ENCODE measurements around the gene LIMCH1.

The LIMCH1 gene

GRCh38 chr4:41602886-41603498 lies 65.0 kb downstream of the LIMCH1 start:
- DNase-seq (ENCODE audit: low spot score): no peak

GRCh38 chr4:41609851-41610250 lies 71.9 kb downstream of the LIMCH1 start:
- DNase-seq (ENCODE audit: low spot score): peak; percentile 49

- no peak for DNase-seq (ENCODE audit: low spot score)
These were observed 72.5 kb downstream of the LIMCH1 start for GRCh38 chr4:41610474-41610873.

- no peak for DNase-seq (ENCODE audit: low spot score)
These were observed 73.3 kb downstream of the LIMCH1 start for GRCh38 chr4:41611124-41611838.

DNA sequence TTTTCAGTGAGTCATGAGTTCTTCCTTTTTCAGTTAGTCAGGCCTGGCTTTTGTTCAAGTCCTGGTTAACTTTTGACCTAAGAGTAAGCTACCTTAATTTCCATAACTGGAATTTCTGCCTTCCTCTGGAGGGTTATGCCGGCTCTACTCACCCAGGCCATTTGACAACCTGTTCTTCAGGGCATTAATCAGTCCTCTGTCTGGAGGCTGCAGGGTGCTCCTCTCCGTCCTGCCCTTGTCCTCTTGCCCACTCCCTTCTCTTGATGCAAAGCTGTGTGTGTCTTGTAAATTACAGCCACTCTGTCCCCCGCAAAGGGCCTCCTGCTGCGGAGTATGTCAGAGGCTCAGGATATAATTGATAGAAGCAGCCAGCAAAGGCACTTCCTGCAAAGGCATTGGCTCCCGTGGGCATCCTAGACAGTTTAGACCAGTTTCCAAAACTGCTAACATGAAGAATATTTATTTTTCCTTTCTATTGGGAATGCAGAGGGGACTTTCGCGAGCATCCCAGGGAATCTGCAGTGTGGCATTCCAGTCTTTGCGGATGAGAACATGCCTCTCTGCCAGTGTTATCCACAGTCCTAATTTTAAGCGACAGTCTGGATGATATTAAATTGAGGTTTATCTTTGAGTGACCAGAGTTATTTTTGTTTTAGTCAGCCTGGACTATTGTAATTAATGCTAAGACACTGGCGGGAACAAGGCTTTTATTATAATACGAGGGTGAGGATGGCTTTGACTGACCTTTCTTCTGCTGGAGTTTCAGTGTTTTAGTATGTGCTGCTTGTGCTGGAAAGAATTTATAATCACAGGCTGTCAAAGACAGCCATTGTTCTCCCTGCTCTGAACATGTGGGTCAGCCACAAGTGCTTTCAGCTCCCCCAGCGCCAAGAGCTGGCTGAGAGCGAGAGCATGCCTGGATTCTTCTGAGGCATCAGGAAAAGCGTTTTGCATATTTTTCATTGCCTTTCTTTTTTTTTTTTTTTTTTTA lies 74.2 kb downstream of the LIMCH1 start:
- peak; percentile 96 for DNase-seq (ENCODE audit: low spot score)

DNA sequence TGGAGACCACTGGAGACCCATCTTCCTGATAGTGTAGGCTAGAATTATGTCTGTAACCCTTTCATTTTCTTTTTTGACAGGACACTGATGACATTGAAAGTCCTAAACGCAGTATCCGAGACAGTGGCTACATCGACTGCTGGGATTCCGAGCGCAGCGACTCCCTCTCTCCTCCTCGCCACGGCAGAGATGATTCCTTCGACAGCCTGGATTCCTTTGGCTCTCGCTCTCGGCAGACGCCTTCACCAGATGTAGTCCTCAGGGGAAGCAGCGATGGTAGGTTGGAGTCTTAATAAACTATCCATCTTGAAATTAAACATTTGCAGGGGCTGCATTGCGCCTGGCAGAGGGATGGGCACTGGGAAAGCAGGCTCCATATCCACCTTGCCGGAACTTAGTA lies 75.4 kb downstream of the LIMCH1 start:
- DNase-seq (ENCODE audit: low spot score): peak; percentile 52

DNA sequence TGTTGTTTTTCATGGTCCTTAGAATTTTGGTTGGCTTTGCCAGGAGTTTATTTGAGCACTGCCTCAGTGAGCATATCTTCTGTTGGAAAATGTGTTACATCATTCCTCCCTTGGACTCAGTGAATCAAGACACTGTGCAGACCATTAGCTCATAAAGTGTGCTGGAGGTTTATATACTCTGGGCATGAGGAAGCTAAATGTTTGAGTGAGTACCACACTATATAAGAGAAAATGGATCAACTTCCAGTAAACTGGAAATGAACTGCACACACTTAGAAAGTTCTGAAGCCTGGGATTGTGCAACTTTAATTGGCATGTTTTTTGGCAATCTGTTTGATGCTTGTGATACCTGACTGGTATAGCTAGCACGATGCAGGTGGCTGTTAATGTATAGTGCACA lies 75.9 kb downstream of the LIMCH1 start:
- DNase-seq (ENCODE audit: low spot score): no peak

DNA sequence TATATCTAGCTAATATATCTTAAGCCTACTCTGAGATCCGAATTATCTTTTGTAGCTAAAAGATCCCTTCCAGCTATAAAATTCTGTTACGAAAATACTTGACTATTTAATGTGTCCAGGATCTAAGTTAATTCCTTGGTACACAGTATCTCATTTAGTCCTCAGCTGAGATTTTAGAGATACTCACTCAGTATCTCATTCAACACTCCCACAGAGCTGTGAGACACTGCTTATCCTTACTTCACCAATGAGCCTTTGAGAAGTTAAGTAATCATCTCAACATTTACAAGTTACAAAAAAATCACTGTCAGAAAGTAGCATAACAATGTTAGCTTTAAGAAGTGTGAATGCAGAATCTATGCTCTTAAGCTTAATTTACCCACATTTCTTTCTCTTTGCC lies 76.6 kb downstream of the LIMCH1 start:
- no peak for DNase-seq (ENCODE audit: low spot score)

DNA sequence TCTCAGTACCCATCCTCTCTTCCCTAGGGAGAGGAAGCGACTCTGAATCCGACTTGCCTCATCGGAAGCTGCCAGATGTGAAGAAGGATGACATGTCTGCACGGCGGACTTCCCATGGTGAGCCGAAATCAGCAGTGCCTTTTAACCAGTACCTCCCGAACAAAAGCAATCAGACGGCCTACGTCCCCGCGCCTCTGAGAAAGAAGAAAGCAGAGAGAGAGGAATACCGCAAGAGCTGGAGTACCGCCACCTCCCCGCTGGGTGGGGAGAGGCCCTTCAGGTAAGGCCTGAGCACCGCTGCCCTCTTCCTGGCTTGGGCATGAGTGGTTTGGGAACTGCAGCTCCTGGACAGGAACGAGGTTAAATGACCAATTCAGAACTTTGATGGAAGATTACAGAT lies 81.2 kb downstream of the LIMCH1 start:
- DNase-seq (ENCODE audit: low spot score): no peak

DNA sequence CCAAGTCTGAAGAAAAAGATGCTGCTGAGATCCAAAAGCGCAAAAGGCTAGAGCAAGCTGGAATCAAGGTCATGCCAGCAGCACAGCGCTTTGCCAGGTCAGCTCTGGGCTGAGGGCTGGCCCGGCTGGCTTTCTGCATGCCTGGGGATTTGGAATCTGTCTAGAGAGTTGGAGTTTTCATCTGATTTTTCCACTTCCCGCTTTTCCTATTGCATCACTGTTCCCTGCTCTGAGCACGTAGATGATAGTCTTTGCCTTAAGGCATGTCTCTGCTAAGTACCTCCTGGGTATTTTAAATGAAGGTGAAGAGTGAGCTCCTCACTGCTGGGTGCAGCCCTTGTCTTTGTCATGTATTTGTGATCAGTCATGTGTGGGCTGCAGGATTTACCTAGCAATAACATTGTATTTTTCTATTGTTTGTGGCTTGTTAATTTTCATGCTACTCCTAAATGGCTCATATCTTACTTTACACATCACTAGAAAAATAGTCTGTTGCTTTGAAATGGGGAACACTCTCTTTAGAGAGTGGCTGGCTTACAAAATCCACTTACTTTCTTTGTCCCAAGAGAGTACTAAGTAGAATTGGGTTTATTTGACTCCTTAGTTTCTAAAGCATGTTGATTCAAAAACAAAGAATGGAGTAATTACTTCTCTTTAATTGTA lies 82.8 kb downstream of the LIMCH1 start:
- DNase-seq (ENCODE audit: low spot score): no peak

DNA sequence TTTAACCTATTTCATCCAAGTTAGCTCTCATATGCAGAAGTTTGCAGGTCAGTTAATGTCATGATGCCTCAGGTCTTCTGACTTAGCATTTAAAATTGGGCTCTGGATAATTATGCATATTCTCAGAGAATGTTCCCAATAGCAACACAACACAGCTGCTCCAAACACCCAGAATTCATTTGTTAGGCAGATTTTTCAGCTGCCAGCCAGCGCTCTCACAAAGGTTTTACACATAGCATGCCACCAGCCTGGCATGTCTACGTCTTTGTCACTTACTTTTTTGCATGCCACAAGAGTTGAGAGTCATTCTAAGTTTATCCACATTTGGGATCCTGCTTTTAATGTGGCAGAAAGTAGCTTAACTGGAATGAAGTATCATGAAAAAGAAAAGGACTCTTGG lies 84.8 kb downstream of the LIMCH1 start:
- peak; percentile 89 for DNase-seq (ENCODE audit: low spot score)

GRCh38 chr4:41624765-41625164 lies 86.8 kb downstream of the LIMCH1 start:
- no peak for DNase-seq (ENCODE audit: low spot score)

DNA sequence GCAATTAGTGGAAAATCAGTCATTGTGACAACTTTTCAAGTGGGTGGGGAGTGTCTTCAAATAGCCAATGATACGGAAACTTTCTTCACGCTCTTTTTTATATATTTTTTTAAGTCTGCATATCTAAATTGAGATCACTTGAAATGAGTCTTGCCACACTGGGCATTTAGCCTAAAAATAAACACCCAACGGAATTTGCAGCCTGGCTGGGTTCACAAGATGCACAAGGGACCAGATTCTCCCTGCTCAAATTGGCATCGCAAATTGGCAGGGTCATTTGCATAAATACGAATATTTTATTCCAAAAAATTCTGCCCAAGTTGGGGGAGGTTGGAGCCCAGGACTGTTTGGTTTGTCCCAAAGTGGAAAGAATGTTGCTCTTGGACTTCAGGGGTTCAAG lies 87.6 kb downstream of the LIMCH1 start:
- no peak for DNase-seq (ENCODE audit: low spot score)

DNA sequence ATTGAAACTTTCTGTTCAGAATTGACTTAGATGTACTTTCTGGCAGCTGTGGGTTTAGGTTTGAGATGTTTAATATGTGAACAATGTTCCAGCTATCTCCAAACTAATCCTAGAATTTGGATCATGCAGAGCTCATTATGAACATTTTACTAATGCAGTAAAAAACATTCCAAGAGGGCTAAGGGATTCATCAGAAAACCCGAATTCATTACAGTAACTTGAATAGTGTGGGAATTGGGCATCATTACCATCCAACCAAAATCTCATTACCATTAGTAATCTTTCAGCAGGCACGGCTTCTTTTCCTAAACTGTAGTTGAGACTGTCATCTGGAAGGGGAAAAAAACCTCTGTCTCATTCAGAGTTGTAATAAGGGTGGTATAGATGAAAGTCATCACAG lies 91.0 kb downstream of the LIMCH1 start:
- no peak for DNase-seq (ENCODE audit: low spot score)

GRCh38 chr4:41631523-41631922 lies 93.6 kb downstream of the LIMCH1 start:
- no peak for DNase-seq (ENCODE audit: low spot score)

GRCh38 chr4:41632481-41633073 lies 94.6 kb downstream of the LIMCH1 start:
- DNase-seq (ENCODE audit: low spot score): no peak

DNA sequence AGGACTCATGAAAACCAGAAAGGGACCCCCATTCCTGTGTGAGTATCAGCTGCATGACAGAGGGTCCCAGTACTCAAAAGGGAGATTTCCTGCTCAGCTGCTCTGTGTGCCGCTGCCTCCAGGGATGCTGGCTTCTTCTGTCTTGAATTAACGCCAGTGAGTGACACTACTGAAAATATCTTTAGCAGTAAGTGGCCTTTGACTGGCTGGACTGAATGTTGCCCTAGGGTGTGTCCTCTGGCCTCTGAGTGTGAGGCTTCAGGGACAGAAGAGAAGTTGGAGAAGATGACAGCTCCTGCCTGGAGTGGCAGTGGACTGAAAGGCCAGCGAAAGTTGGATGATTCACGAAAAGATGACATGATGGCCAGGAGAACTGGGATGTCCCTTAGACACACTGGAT lies 95.4 kb downstream of the LIMCH1 start:
- no peak for DNase-seq (ENCODE audit: low spot score)

GRCh38 chr4:41635441-41635840 lies 97.5 kb downstream of the LIMCH1 start:
- DNase-seq (ENCODE audit: low spot score): no peak

- no peak for DNase-seq (ENCODE audit: low spot score)
These were observed 100.2 kb downstream of the LIMCH1 start for GRCh38 chr4:41638203-41638602.

DNA sequence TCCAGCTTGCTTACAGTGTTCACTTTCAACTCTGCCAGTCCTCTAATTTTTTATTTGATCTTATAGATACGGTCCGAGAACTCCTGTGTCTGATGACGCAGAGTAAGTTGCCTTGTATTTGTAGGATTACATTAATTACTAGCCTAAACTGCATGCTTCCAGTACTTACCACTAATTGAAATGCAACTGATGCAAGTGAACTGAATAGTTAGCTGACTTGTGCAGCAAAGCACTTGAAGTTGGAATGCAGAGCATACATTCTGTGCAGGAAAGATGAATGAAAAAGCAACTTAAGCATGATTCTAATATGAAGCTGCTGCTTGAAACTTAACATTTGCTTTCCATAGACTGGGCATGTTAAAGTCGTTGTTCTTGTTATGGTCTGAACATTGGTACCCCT lies 100.9 kb downstream of the LIMCH1 start:
- DNase-seq (ENCODE audit: low spot score): no peak

- DNase-seq (ENCODE audit: low spot score): no peak
These were observed 101.3 kb downstream of the LIMCH1 start for GRCh38 chr4:41639291-41639690.

DNA sequence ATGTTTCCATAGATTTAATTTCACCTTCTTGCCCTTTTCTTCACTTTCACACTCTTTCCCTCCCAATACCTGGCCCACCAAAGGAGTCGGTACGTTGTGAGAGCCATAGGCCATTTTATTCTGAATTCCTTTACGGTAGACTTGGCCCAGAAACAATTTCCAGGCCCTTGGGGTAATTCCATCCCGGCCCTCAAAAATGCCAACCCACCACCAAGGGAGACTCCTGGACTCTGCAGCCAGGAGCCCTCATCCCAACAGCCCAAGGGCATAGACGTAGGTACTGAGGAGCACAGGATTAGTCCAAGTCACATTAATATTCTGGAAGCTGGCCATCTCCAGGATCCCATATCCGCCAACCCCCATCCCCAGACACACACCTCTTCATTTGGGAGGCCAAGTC lies 102.9 kb downstream of the LIMCH1 start:
- DNase-seq (ENCODE audit: low spot score): no peak

Data from Ammon's horn (tissue), 1 donor.